Stomach (tissue), 4 donors: ENCODE results near the gene FAM107B.

Experiments
- CTCF ChIP-seq, 7 experiments: fragments of 450-650 bp in 4 of 7; fragments of 200-600 bp in 3 of 7; sonication (generic) in 3 of 7; IDR thresholded peaks; one replicate each; pipeline ENCODE4 v1.5.1; 2016 to 2019; ENCODE audit warnings: antibody characterized with exemption in 7 of 7, control low read depth in 2 of 7, mild to moderate bottlenecking in 1 of 7
- EP300 ChIP-seq: sonication (generic); formaldehyde crosslinking; IDR thresholded peaks from one replicate; pipeline ENCODE4 v1.6.1; 2017; ENCODE audit warnings: antibody characterized with exemption
- POLR2A ChIP-seq, 4 donors: fragments of 450-650 bp; IDR thresholded peaks; one replicate each; pipeline ENCODE4 v1.6.1; 2016; ENCODE audit warnings: antibody characterized with exemption in 4 of 4, control low read depth in 2 of 4, mild to moderate bottlenecking in 1 of 4, moderate library complexity in 1 of 4

- no peak for TF ChIP-seq CTCF (IDR thresholded peaks at IDR 0.05)
- no peak for TF ChIP-seq POLR2A (IDR thresholded peaks at IDR 0.05)
- TF ChIP-seq EP300 = no peak
Measured at GRCh38 chr10:14528450-14528849, 246.2 kb downstream of the FAM107B start.
